22Rv1 (cell line): ENCODE measurements around the gene TOLLIP.
"Not testable (repeated sequence)": the region's sequence is repeated elsewhere in the genome, so short reads cannot be mapped to it uniquely, and the experiment has no call there.

ENCODE experiments used
- H3K27ac ChIP-seq: fragments of 450-650 bp; 2 replicates; pipeline ENCODE4 v1.5.1; 2017
- ZFX ChIP-seq: fragments of 450-650 bp; IDR thresholded peaks from 2 replicates; pipeline ENCODE4 v1.6.1; 2017; ENCODE audit warnings: antibody characterized with exemption, borderline replicate concordance
- TF ChIP-seq, protein P1 (sequence below): fragments of 450-650 bp; IDR thresholded peaks from 2 replicates; pipeline ENCODE4 v1.5.1; 2017; ENCODE audit warnings: mild to moderate bottlenecking

Gene TOLLIP

DNA sequence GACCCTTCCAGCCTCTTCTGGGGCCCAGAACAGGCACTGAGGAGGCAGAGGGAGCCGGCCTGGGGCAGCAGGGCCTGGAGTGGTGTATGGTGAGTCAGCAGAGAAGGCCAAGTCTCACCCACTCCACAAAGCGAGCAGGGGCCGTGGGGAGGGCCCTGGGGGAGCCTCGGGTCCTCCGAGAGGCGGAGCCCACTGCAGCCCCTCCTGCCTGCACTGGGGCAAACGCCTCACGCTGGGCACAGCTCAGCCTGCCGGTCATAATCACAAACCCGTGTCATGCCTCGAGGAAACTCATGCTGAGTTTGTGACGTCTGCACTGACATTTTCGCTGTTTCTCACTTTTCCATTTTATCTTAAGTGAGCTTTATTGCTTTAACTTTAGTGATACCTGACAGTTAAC, 38.4 kb downstream of the TOLLIP start:
- TF ChIP-seq, protein P1, sequence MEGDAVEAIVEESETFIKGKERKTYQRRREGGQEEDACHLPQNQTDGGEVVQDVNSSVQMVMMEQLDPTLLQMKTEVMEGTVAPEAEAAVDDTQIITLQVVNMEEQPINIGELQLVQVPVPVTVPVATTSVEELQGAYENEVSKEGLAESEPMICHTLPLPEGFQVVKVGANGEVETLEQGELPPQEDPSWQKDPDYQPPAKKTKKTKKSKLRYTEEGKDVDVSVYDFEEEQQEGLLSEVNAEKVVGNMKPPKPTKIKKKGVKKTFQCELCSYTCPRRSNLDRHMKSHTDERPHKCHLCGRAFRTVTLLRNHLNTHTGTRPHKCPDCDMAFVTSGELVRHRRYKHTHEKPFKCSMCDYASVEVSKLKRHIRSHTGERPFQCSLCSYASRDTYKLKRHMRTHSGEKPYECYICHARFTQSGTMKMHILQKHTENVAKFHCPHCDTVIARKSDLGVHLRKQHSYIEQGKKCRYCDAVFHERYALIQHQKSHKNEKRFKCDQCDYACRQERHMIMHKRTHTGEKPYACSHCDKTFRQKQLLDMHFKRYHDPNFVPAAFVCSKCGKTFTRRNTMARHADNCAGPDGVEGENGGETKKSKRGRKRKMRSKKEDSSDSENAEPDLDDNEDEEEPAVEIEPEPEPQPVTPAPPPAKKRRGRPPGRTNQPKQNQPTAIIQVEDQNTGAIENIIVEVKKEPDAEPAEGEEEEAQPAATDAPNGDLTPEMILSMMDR: no peak
- TF ChIP-seq ZFX: no peak
- H3K27ac ChIP-seq: no peak overlapping the region

- H3K27ac ChIP-seq: no peak overlapping the region
- TF ChIP-seq ZFX: no peak
- TF ChIP-seq, protein P1: no peak
Measured at GRCh38 chr11:1270476-1270875, 39.0 kb downstream of the TOLLIP start.

GRCh38 chr11:1269957-1270356, 39.5 kb downstream of the TOLLIP start:
- no peak overlapping the region for H3K27ac ChIP-seq
- TF ChIP-seq, protein P1: no peak
- no peak for TF ChIP-seq ZFX

- TF ChIP-seq ZFX: no peak
- TF ChIP-seq, protein P1: no peak
- no peak overlapping the region for H3K27ac ChIP-seq
Measured at GRCh38 chr11:1267441-1268100, 41.9 kb downstream of the TOLLIP start.

- not testable (repeated sequence) for H3K27ac ChIP-seq
Measured at GRCh38 chr11:1266976-1267375, 42.5 kb downstream of the TOLLIP start.

DNA sequence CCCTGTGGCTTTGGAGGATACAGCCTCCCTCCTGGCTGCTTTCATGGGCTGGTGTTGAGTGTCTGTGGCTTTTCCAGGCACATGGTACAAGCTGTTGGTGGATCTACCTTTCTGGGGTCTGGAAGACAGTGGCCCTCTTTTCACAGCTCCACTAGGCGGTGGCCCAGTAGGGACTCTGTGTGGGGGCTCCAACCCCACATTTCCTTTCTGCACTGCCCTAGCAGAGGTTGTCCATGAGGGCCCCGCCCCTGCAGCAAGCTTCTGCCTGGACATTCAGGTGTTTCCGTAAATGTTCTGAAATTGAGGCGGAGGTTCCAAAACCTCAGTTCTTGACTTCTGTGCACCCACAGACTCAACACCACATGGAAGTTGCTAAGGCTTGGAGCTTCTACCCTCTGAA, 44.0 kb downstream of the TOLLIP start:
- H3K27ac ChIP-seq: not testable (repeated sequence)

- H3K27ac ChIP-seq: not testable (repeated sequence)
Measured at GRCh38 chr11:1264444-1264843, 45.0 kb downstream of the TOLLIP start.

DNA sequence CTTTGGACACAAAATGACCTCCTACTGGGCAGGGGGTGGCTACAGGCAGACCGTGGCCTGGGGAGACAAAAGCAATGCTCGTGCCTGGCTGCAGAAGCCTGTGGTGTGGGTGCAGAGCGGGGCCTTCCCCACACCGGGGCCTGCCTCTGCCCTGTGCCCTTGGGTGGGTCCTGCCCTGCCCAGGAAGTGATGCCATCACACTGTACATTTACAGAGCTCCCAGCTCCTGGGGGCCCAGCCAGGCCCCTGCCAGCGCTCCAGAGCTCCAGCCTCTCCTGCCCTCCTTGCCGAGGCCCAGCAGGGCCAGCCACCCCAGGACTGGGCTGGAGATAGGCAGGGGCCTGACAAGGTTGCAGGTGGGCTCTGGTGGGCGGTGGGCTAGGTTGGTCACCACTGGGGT, 46.4 kb downstream of the TOLLIP start:
- H3K27ac ChIP-seq: no peak overlapping the region
- no peak for TF ChIP-seq ZFX
- TF ChIP-seq, protein P1: no peak

More at GRCh38 chr11:1264444-1264843, 45.0 kb downstream of the TOLLIP start:
- TF ChIP-seq, protein P1: peak; percentile 44
